Mesendoderm (in vitro differentiated cells): ENCODE data around the gene STUM.

Source experiments
- DNase-seq: peaks from one replicate; pipeline ENCODE4 v3.0.0; 2013
- H2AK5ac ChIP-seq: 2 replicates; pipeline ENCODE4 v1.6.1; 2013; ENCODE audit warnings: low read length, inconsistent platforms
- H2BK120ac ChIP-seq: 2 replicates; pipeline ENCODE4 v1.6.1; 2013; ENCODE audit warnings: low read depth, mild to moderate bottlenecking, low read length, moderate library complexity, mixed read lengths
- H2BK15ac ChIP-seq: replicated peaks from 2 replicates; pipeline ENCODE4 v1.6.1; 2013; ENCODE audit warnings: low read depth, mild to moderate bottlenecking, moderate library complexity
- H2BK5ac ChIP-seq: 2 replicates; pipeline ENCODE4 v1.6.1; 2013; ENCODE audit warnings: low read length, inconsistent platforms
- H3K18ac ChIP-seq: 2 replicates; pipeline ENCODE4 v1.6.1; 2013; ENCODE audit warnings: mild to moderate bottlenecking, low read length, mixed read lengths
- H3K23ac ChIP-seq: one replicate; pipeline ENCODE4 v1.6.1; 2013; ENCODE audit warnings: low read length
- H3K27ac ChIP-seq: 2 replicates; pipeline ENCODE4 v1.5.1; 2013; ENCODE audit warnings: low read depth, mild to moderate bottlenecking, inconsistent platforms, low read length, moderate library complexity
- H3K27me3 ChIP-seq: 2 replicates; pipeline ENCODE4 v1.6.1; 2013; ENCODE audit warnings: low read length, control low read depth, mild to moderate bottlenecking, inconsistent platforms; ENCODE audit not compliant: insufficient read depth, poor library complexity
- H3K36me3 ChIP-seq: 2 replicates; pipeline ENCODE4 v1.6.1; 2013; ENCODE audit warnings: low read length, inconsistent platforms; ENCODE audit not compliant: control insufficient read depth, insufficient read depth
- H3K4ac ChIP-seq: one replicate; pipeline ENCODE4 v1.6.1; 2013; ENCODE audit warnings: low read depth, mild to moderate bottlenecking, low read length, moderate library complexity
- H3K4me1 ChIP-seq: 2 replicates; pipeline ENCODE4 v1.6.1; 2013; ENCODE audit warnings: low read depth, low read length, inconsistent platforms; ENCODE audit not compliant: control insufficient read depth
- H3K4me2 ChIP-seq: 2 replicates; pipeline ENCODE4 v1.6.1; 2013; ENCODE audit warnings: low read length
- H3K4me3 ChIP-seq: 2 replicates; pipeline ENCODE4 v1.5.1; 2013; ENCODE audit warnings: mild to moderate bottlenecking, low read length
- H3K56ac ChIP-seq: one replicate; pipeline ENCODE4 v1.6.1; 2013; ENCODE audit warnings: low read length
- H3K79me1 ChIP-seq: 2 replicates; pipeline ENCODE4 v1.6.1; 2013; ENCODE audit warnings: low read length, inconsistent platforms
- H3K79me2 ChIP-seq: 2 replicates; pipeline ENCODE4 v1.6.1; 2013; ENCODE audit warnings: mild to moderate bottlenecking, low read length; ENCODE audit not compliant: control insufficient read depth, insufficient read depth
- H3K9ac ChIP-seq: 2 replicates; pipeline ENCODE4 v1.6.1; 2013; ENCODE audit warnings: low read length, inconsistent platforms
- H4K5ac ChIP-seq: one replicate; pipeline ENCODE4 v1.6.1; 2013; ENCODE audit warnings: low read length
- H4K8ac ChIP-seq: one replicate; pipeline ENCODE4 v1.6.1; 2013; ENCODE audit warnings: low read depth, mild to moderate bottlenecking, control low read depth, low read length, moderate library complexity
- WGBS: extraction: QIAGEN DNeasy Blood & Tissue Kit; methylation state at CpG from one replicate; pipeline ENCODE4 v1.1.7; 2013; ENCODE audit warnings: low lambda C conversion rate, missing lambda C conversion rate; ENCODE audit not compliant: insufficient coverage; ENCODE audit errors: extremely low coverage; 5-methylcytosine and 5-hydroxymethylcytosine counted together

Gene STUM

DNA sequence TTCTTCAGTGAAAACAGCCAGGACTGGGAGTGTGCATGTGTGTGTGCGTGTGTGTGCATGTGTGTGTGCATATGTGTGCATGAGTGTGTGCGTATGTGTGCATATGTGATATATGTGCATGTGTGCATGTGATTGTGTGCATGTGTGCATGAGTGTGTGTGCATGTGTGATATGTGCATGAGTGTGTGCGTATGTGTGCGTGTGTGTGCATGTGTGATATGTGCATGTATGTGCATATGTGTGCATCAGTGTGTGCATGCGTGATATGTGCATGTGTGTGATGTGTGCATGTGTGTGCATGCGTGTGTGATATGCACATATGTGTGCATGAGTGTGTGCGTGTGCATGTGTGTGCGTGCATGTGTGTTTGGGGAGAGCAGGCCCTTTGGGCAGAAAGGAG is 100.7 kb downstream of the STUM start:
- Histone ChIP-seq H3K23ac (no peak overlapping the region), H2AK5ac (no peak overlapping the region), H3K56ac (no peak overlapping the region), H4K5ac (no peak overlapping the region), H2BK120ac (no peak overlapping the region), H3K4me1 (peaks cover 7% of the 10 kb centered on the region), H3K18ac (no peak overlapping the region), H3K79me1 (peaks cover 3% of the 10 kb centered on the region), H3K9ac (no peak overlapping the region), H3K4me3 (no peak overlapping the region), H2BK15ac (no peak overlapping the region), H3K4me2 (no peak overlapping the region), H3K79me2 (no peaks in the 10 kb centered on the region), H3K4ac (no peak overlapping the region), H4K8ac (no peak overlapping the region), H3K27ac (no peak overlapping the region), H3K27me3 (no peaks in the 10 kb centered on the region), H2BK5ac (no peak overlapping the region), H3K36me3 (peaks cover 1% of the 10 kb centered on the region)
- no CpG with 5 or more reads among the region's 8 CpGs for WGBS
- no peak for DNase-seq

DNA sequence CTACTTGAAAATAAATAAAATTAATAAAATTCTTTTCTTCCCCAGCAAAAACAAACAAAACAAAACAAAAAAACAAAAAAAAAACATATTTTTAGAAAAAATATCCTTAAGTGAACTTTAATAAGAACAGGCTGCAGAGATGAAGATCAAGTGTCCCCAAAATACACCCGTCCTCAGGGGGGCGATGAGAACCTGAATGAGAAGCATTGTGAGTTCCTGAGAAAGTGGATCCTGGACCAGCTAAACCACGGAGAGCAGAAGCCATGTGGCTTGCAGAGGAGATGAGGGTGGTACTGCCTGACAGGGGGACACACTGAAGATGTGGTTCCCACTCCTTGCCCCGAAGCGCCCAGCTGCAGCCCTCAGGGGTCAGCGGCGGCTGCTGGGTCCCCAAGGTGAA is 101.2 kb downstream of the STUM start:
- no peaks in the 10 kb centered on the region for H3K27me3 ChIP-seq
- no peak overlapping the region for H2BK5ac ChIP-seq
- H2BK120ac ChIP-seq: no peak overlapping the region
- H3K79me1 ChIP-seq: peaks cover 3% of the 10 kb centered on the region
- H2BK15ac ChIP-seq: no peak overlapping the region
- H3K56ac ChIP-seq: peak overlapping the region; percentile 37
- H3K4me2 ChIP-seq: no peak overlapping the region
- no CpG with 5 or more reads among the region's 7 CpGs for WGBS
- no peak overlapping the region for H3K4ac ChIP-seq
- H3K4me1 ChIP-seq: peaks cover 12% of the 10 kb centered on the region
- H3K4me3 ChIP-seq: no peak overlapping the region
- no peak overlapping the region for H3K9ac ChIP-seq
- H3K23ac ChIP-seq: no peak overlapping the region
- no peak overlapping the region for H2AK5ac ChIP-seq
- DNase-seq: peak; percentile 74
- H4K8ac ChIP-seq: no peak overlapping the region
- no peak overlapping the region for H4K5ac ChIP-seq
- H3K27ac ChIP-seq: no peak overlapping the region
- H3K18ac ChIP-seq: no peak overlapping the region
- peaks cover 1% of the 10 kb centered on the region for H3K36me3 ChIP-seq
- no peaks in the 10 kb centered on the region for H3K79me2 ChIP-seq

DNA sequence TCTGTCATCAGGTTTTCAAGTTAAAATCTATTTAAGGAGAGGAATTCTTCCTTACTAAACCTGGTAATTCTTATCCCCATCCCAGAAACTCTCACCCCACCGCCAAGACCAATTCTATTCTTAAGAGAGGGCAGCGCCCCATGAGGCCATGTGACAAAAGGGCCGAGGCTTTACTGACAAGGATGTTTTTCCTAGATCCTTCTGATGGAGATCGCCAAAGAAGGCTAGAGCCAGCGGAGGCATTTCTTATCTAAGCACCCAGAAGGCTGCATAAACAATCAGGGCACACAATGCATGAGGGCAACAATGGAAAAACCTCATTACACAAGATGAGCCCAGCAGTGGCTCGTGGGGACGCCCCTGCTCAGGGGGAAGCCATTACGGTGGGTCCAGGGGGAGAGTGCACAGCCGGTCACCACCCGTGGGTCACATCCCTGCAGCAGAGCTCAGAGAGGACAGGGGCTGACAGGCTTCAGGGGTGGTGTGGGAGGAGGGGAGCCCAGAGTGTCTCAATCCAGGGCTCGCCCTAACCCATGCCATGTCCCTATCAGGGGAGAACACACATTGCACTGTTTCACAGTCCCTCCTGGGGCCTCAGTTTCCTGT is 101.8 kb downstream of the STUM start:
- H3K9ac ChIP-seq: peak overlapping the region; percentile 22
- H3K4ac ChIP-seq: peak overlapping the region; percentile 18
- WGBS: no CpG with 5 or more reads among the region's 11 CpGs
- H2BK120ac ChIP-seq: no peak overlapping the region
- peak overlapping the region; percentile 23 for H2BK5ac ChIP-seq
- no peak overlapping the region for H3K23ac ChIP-seq
- no peaks in the 10 kb centered on the region for H3K27me3 ChIP-seq
- H4K5ac ChIP-seq: no peak overlapping the region
- peaks cover 3% of the 10 kb centered on the region for H3K79me1 ChIP-seq
- H3K36me3 ChIP-seq: peaks cover 1% of the 10 kb centered on the region
- no peak overlapping the region for H3K4me3 ChIP-seq
- peak overlapping the region; percentile 59 for H3K56ac ChIP-seq
- peaks cover 17% of the 10 kb centered on the region for H3K4me1 ChIP-seq
- H2AK5ac ChIP-seq: peak overlapping the region; percentile 61
- no peaks in the 10 kb centered on the region for H3K79me2 ChIP-seq
- no peak overlapping the region for H3K4me2 ChIP-seq
- H4K8ac ChIP-seq: no peak overlapping the region
- peak overlapping the region; percentile 15 for H3K18ac ChIP-seq
- no peak overlapping the region for H2BK15ac ChIP-seq
- peak overlapping the region; percentile 19 for H3K27ac ChIP-seq
- DNase-seq: peak; percentile 79

DNA sequence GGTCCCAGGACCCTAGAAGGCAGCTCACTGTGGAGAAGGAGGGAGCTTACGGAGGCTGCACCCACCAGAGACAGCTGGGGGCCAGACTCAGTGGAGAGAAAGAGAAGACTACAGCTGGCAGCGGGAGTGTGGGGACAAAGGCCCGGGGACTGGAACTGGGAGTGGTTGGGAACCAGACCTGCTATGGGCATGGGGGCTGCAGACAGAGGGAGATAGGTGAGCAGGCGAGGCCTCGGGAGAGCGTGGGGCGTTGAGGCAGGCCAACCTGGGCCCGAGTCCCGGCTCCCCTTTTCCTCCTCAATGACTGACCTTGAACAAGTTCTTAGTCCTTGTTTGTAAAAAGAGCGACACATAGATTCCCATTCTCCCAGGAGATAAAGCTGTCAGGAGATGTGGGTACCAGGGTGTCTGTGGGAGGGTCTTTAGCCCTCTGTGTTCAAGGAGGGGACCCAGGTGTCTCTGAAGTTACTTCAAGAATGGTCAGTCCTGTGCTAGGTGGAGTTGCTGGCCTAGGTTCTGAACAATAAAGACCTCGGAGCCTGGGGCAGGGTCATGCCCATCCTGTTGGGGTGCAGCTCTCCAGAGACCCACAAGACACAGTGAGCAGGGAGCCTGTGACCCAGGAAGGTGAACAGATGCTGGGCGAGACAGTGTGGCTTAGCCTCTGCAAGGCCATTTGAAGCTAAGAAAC is 102.6 kb downstream of the STUM start:
- Histone ChIP-seq H3K4me1 (peaks cover 17% of the 10 kb centered on the region), H3K4ac (peak overlapping the region; percentile 18), H3K9ac (no peak overlapping the region), H3K4me3 (no peak overlapping the region), H4K8ac (no peak overlapping the region), H3K79me2 (no peaks in the 10 kb centered on the region), H3K18ac (peak overlapping the region; percentile 15), H3K27ac (no peak overlapping the region), H3K23ac (no peak overlapping the region), H3K79me1 (peaks cover 3% of the 10 kb centered on the region), H3K27me3 (no peaks in the 10 kb centered on the region), H2BK120ac (no peak overlapping the region), H4K5ac (no peak overlapping the region), H3K36me3 (peaks cover 1% of the 10 kb centered on the region), H2BK15ac (no peak overlapping the region), H3K4me2 (no peak overlapping the region), H3K56ac (no peak overlapping the region), H2BK5ac (no peak overlapping the region), H2AK5ac (no peak overlapping the region)
- DNase-seq: no peak
- WGBS: no CpG with 5 or more reads among the region's 12 CpGs

DNA sequence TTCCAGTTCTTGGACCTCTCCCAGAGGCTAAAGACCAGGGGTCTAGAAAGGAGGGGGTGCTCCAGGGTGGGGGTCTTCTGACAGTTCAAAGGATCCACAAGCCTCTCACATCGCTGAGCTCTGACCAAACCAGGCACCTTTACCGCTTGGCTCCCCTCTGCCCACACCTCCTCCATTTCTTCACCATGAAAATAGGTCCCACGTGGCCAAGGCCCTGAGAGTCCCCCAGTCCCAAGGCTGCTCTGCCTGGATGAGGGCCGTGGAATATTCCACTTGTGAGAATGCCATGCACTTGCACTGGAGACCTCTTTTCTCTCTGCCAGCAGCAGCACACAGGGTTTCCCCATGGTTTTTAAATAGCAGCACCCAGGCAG is 103.2 kb downstream of the STUM start:
- Histone ChIP-seq H2BK15ac (no peak overlapping the region), H3K23ac (no peak overlapping the region), H3K79me2 (no peaks in the 10 kb centered on the region), H2BK5ac (no peak overlapping the region), H3K4me2 (no peak overlapping the region), H3K36me3 (peaks cover 1% of the 10 kb centered on the region), H2AK5ac (no peak overlapping the region), H3K4ac (no peak overlapping the region), H4K8ac (no peak overlapping the region), H3K9ac (no peak overlapping the region), H3K79me1 (peaks cover 3% of the 10 kb centered on the region), H3K27ac (no peak overlapping the region), H3K27me3 (no peaks in the 10 kb centered on the region), H3K4me3 (no peak overlapping the region), H3K56ac (no peak overlapping the region), H3K18ac (no peak overlapping the region), H4K5ac (no peak overlapping the region), H3K4me1 (peaks cover 17% of the 10 kb centered on the region), H2BK120ac (no peak overlapping the region)
- no peak for DNase-seq
- WGBS: no CpG with 5 or more reads among the region's 4 CpGs
